Prostate gland (tissue), 2 donors: ENCODE measurements around the gene ATF6B. TPM values are rescaled to one million over a fixed set of nuclear protein-coding genes. Genes with fewer than 3 reads are reported as not detected.

Source experiments
- DNase-seq: peaks from one replicate; pipeline ENCODE4 v3.0.0-alpha.2; 2019; ENCODE audit warnings: low spot score
- H3K27ac ChIP-seq, 2 donors: fragments of 200-600 bp; sonication (generic); 2 replicates each; pipeline ENCODE4 v1.5.1; 2017 to 2019
- H3K27me3 ChIP-seq: fragments of 200-600 bp; sonication (generic); replicated peaks from 2 replicates; pipeline ENCODE4 v1.5.1; 2019; ENCODE audit not compliant: insufficient read depth
- H3K36me3 ChIP-seq, 2 donors: fragments of 200-600 bp; sonication (generic); 1 replicate in 1 of 2; 2 replicates in 1 of 2; pipeline versions ENCODE4 v1.5.1 to v1.8.1; 2017 to 2019
- H3K4me1 ChIP-seq: fragments of 200-600 bp; sonication (generic); replicated peaks from 2 replicates; pipeline ENCODE4 v1.5.1; 2019
- H3K4me3 ChIP-seq, 2 donors: fragments of 200-600 bp; sonication (generic); 2 replicates each; pipeline ENCODE4 v1.5.1; 2017 to 2019
- H3K9me3 ChIP-seq: fragments of 200-600 bp; sonication (generic); 2 replicates; pipeline ENCODE4 v1.5.1; 2017
- POLR2A ChIP-seq: fragments of 450-650 bp; IDR thresholded peaks from one replicate; pipeline ENCODE4 v1.6.1; 2016; ENCODE audit warnings: antibody characterized with exemption, mild to moderate bottlenecking
- POLR2AphosphoS5 ChIP-seq: sonication (generic); formaldehyde crosslinking; IDR thresholded peaks from one replicate; pipeline ENCODE4 v1.6.1; 2017; ENCODE audit warnings: antibody characterized with exemption
- WGBS: methylation state at CpG from one replicate; pipeline ENCODE4 v1.1.5; 2018; 5-methylcytosine and 5-hydroxymethylcytosine counted together
- intact Hi-C: fragments of 100-400 bp; cut with DNase I; formaldehyde crosslinking; loops from one replicate; pipeline ENCODE4 v1.14.2; 2022
- total RNA-seq, 2 donors: library from RNA; depleted of rRNA; stranded (reverse); fragments of >200 nt; gene quantifications; one replicate each; pipeline ENCODE4 v1.1.0, GENCODE V29; 2016
- TF ChIP-seq, protein P1 (sequence below), 4 experiments: fragments of 200-600 bp in 2 of 4; fragments of 450-650 bp in 2 of 4; sonication (generic) in 2 of 4; IDR thresholded peaks; 1 replicate in 3 of 4; 2 replicates in 1 of 4; pipeline ENCODE4 v1.5.1; 2016 to 2019; ENCODE audit warnings: antibody characterized with exemption in 4 of 4, mild to moderate bottlenecking in 2 of 4, moderate library complexity in 2 of 4

ATF6B gene
- total RNA-seq, 2 donors from 2014 or later, result 70.6 to 132 TPM

DNA sequence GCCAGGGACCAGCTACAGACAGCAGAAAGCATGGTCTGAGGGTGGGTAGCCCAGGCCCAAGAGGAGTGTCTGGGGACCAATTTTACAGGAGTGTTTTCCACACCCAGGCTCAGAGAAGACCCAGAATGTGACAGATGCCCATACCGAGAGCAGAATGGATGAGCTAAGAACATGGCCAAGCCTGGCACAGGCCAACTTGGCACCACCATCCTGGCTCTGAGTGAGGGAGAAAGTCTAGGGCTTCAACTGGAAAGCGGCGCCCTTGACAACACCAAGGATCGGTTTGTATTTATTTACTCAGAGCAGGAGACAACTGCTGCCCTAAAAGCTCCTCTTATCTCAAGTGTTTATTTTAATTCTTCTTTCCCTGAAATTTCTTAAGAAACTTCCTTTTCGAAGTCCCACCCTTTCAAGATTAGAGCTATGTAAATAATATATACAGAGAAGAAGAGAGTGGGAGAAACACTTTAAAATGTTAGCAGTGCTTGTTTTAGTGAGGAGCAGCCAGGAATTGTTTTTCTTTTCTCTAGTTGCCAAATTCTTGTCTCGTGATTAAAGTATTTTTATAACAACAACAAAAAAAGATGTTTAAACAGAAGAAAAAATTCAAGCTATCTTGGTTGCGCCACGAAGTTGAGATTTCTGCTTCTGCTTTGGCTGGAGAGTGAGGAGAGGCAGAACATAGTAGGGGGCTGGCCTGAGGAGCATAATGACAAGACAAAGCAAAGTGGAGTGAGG is 35.1 kb downstream of the ATF6B start:
- WGBS, result 21% methylated on average over 8 of the region's 8 CpGs
- H3K27ac ChIP-seq, result peak overlapping the region; percentile 51 to 53
- intact Hi-C loops, result no loop called here

DNA sequence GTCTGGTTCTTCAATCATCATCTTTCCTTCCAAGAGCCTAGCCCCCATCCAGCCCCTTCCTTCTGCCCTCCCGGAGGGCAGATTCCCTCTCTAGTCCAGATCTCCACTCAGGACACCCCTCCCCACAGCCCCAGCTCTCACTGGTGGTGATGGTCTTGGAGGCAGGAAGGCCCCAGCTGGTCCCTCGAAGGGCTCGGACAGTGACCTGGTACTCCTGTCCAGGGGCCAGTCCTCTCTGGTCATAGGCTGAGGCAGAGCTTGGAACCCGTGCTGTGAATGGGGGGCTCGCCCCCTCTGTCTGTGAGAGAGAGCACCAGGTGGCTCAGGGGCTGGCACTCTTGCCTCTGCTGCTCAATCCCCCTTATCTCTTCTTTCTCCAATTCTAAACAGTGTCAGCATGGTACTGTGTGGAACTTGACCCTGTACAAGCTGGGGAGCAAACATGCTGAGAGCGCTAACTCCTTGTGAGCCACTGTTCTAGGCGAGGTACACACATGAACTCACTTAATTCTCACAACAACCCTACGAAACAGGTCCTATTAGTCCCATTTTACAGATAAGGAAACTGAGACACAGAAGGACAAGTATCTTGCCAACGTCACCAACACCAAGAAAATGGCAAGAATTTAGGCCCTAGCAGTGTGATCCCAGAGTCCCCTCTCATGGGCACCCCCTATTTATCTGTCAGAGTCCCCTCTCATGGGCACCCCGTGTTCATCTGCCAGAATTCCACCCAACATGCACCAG is 38.8 kb downstream of the ATF6B start:
- intact Hi-C loops, result no loop called here
- Histone ChIP-seq H3K36me3 (no peaks in the 10 kb centered on the region), H3K4me3 (no peak overlapping the region), H3K27ac (no peak overlapping the region), H3K27me3 (no peaks in the 10 kb centered on the region), H3K9me3 (no peaks in the 10 kb centered on the region), H3K4me1 (no peaks in the 10 kb centered on the region)
- TF ChIP-seq POLR2A (no peak), POLR2AphosphoS5 (no peak)
- TF ChIP-seq, protein P1, sequence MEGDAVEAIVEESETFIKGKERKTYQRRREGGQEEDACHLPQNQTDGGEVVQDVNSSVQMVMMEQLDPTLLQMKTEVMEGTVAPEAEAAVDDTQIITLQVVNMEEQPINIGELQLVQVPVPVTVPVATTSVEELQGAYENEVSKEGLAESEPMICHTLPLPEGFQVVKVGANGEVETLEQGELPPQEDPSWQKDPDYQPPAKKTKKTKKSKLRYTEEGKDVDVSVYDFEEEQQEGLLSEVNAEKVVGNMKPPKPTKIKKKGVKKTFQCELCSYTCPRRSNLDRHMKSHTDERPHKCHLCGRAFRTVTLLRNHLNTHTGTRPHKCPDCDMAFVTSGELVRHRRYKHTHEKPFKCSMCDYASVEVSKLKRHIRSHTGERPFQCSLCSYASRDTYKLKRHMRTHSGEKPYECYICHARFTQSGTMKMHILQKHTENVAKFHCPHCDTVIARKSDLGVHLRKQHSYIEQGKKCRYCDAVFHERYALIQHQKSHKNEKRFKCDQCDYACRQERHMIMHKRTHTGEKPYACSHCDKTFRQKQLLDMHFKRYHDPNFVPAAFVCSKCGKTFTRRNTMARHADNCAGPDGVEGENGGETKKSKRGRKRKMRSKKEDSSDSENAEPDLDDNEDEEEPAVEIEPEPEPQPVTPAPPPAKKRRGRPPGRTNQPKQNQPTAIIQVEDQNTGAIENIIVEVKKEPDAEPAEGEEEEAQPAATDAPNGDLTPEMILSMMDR (IDR thresholded peaks at IDR 0.05), result no peak
- no peak for DNase-seq
- 91% methylated on average over 10 of the region's 10 CpGs for WGBS

More for the DNA sequence above, 35.1 kb downstream of the ATF6B start:
- Histone ChIP-seq H3K9me3 (no peaks in the 10 kb centered on the region), H3K36me3 (no peaks in the 10 kb centered on the region), H3K27me3 (peaks cover 4% of the 10 kb centered on the region), H3K4me3 (no peak overlapping the region), H3K4me1 (no peaks in the 10 kb centered on the region)
- DNase-seq, result no peak
- no peak for TF ChIP-seq POLR2A
- TF ChIP-seq POLR2AphosphoS5, result peak; percentile 10
- TF ChIP-seq, protein P1 (IDR thresholded peaks at IDR 0.05), result no peak

- 97% methylated on average over 14 of the region's 14 CpGs for WGBS
- intact Hi-C loops, result no loop called here
- no peaks in the 10 kb centered on the region for H3K36me3 ChIP-seq
- H3K27ac ChIP-seq, result peak overlapping the region in 1 of 2 donors; percentile 63
- no peak for DNase-seq
- TF ChIP-seq, protein P1 (IDR thresholded peaks at IDR 0.05), result no peak
- TF ChIP-seq POLR2AphosphoS5, result no peak
- no peak for TF ChIP-seq POLR2A
- H3K9me3 ChIP-seq, result no peaks in the 10 kb centered on the region
- H3K27me3 ChIP-seq, result no peaks in the 10 kb centered on the region
- H3K4me1 ChIP-seq, result no peaks in the 10 kb centered on the region
- no peak overlapping the region for H3K4me3 ChIP-seq
Measured at GRCh38 chr6:32088487-32089049, 39.5 kb downstream of the ATF6B start.

GRCh38 chr6:32087574-32088486 is 40.2 kb downstream of the ATF6B start:
- peak overlapping the region in 1 of 2 donors; percentile 7 for H3K4me3 ChIP-seq
- no peak for TF ChIP-seq POLR2A
- TF ChIP-seq, protein P1 (IDR thresholded peaks at IDR 0.05), result peak; percentile 36 to 78 (median 59)
- TF ChIP-seq POLR2AphosphoS5, result peak; percentile 48

More at GRCh38 chr6:32087574-32088486, 40.2 kb downstream of the ATF6B start:
- Histone ChIP-seq H3K4me1 (no peaks in the 10 kb centered on the region), H3K27ac (peak overlapping the region; percentile 59 to 63), H3K27me3 (no peaks in the 10 kb centered on the region), H3K9me3 (no peaks in the 10 kb centered on the region), H3K36me3 (no peaks in the 10 kb centered on the region)
- intact Hi-C loops, result loop anchor here (1.0 kb wide), 1 partner anchor 25 kb away; no protein-coding TSS in a partner anchor
- DNase-seq, result peak; percentile 73
- 19% methylated on average over 28 of the region's 50 CpGs for WGBS
